Fibroblast of lung (primary cell): ENCODE measurements around the gene AKT1.

ENCODE experiments used
- EZH2 ChIP-seq: IDR thresholded peaks from 2 replicates; pipeline ENCODE4 v1.5.1; 2012; ENCODE audit warnings: low read length, control low read depth, mild to moderate bottlenecking; ENCODE audit errors: missing control alignments
- TF ChIP-seq, protein P1 (sequence below), 2 donors: IDR thresholded peaks in 1 of 2; conservative IDR thresholded peaks in 1 of 2; 1 replicate in 1 of 2; 2 replicates in 1 of 2; pipeline ENCODE4 v1.5.1; 2011 to 2012; ENCODE audit warnings: low read length in 2 of 2, control low read depth in 1 of 2, inconsistent platforms in 1 of 2, low read depth in 1 of 2, mild to moderate bottlenecking in 1 of 2

DNA sequence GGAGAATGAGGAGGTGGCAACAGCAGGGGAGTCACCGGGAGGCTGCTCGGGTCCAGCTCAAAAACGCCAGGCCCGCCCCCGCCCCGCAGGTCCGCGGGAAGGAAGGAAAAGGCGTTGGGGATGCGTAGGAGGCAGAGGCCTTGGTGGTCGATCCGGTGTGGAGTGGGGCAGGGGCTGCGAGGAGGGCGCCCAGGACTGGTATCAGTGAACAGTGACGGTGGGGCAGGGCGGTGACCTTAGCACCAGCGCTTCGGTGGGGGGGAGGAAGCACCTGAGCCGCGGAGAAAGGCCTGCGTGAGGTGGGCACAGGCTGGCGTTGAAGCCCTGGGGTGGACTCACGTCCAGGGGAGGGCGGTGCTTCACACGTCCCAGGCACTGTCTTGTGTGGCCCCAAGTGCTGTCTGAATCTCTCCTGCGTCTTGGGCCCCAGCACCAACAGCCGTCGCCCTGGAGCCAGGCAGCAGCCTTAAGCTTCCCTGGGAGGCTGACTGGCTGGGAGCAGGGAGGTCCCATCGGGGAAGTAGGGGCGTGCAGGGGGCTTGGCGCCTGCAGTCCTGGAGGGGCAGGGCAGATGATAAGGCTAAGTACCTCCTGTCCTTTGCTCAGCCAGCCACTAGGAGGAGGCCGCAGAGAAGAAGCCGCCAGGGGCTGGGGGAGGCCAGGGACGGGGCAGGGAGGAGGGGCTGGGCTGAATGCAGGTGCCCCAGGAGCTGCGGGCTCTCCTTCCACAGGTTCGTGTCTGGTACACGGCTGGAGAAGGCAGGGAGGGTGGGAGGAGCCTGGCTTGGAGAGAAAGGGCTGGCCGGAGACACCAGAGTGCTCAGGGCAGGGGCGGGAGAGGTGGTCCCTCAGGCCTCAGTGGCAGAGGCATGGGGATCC, 31.9 kb upstream of the AKT1 start:
- TF ChIP-seq, protein P1, sequence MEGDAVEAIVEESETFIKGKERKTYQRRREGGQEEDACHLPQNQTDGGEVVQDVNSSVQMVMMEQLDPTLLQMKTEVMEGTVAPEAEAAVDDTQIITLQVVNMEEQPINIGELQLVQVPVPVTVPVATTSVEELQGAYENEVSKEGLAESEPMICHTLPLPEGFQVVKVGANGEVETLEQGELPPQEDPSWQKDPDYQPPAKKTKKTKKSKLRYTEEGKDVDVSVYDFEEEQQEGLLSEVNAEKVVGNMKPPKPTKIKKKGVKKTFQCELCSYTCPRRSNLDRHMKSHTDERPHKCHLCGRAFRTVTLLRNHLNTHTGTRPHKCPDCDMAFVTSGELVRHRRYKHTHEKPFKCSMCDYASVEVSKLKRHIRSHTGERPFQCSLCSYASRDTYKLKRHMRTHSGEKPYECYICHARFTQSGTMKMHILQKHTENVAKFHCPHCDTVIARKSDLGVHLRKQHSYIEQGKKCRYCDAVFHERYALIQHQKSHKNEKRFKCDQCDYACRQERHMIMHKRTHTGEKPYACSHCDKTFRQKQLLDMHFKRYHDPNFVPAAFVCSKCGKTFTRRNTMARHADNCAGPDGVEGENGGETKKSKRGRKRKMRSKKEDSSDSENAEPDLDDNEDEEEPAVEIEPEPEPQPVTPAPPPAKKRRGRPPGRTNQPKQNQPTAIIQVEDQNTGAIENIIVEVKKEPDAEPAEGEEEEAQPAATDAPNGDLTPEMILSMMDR (conservative IDR thresholded peaks at IDR 0.05 in 1 of 2, IDR thresholded peaks at IDR 0.05 in 1 of 2; ENCODE audit: low read depth in 1 of 2, low read length in 2 of 2), result peak; percentile 48 to 52
- TF ChIP-seq EZH2, result no peak
